Chondrocyte (in vitro differentiated cells): ENCODE results near the gene LRRC8D. TPM values are rescaled to one million over a fixed set of nuclear protein-coding genes. Genes with fewer than 3 reads are reported as not detected.

ENCODE experiments used
- DNase-seq: peaks from one replicate; pipeline ENCODE4 v3.0.0; 2021; ENCODE audit warnings: mixed read lengths, low spot score
- H3K27ac Mint-ChIP-seq: one replicate; pipeline ENCODE4 v1.8.0; 2021; ENCODE audit warnings: mild to moderate bottlenecking, moderate library complexity, mixed read lengths; ENCODE audit not compliant: unreplicated experiment
- H3K27me3 Mint-ChIP-seq: 2 replicates; pipeline ENCODE4 v1.8.0; 2021; ENCODE audit warnings: low read depth, mixed read lengths
- H3K36me3 Mint-ChIP-seq: 2 replicates; pipeline ENCODE4 v1.8.0; 2021; ENCODE audit warnings: low read depth, mixed read lengths
- H3K4me1 Mint-ChIP-seq: 2 replicates; pipeline ENCODE4 v1.8.0; 2021; ENCODE audit warnings: low read depth, mild to moderate bottlenecking, mixed read lengths
- H3K4me3 Mint-ChIP-seq: one replicate; pipeline ENCODE4 v1.8.0; 2021; ENCODE audit warnings: mild to moderate bottlenecking, moderate library complexity, mixed read lengths; ENCODE audit not compliant: unreplicated experiment
- H3K9me3 Mint-ChIP-seq: 2 replicates; pipeline ENCODE4 v1.8.0; 2021; ENCODE audit warnings: low read depth, mixed read lengths
- total RNA-seq: library from RNA; stranded (reverse); gene quantifications from 3 replicates; pipeline ENCODE4 v1.2.1, GENCODE V29; 2021
- TF ChIP-seq, protein P1 (sequence below): fragments of 200-600 bp; sonication (generic); IDR thresholded peaks from 2 replicates; pipeline ENCODE4 v1.5.0; 2021; ENCODE audit warnings: antibody characterized with exemption, mild to moderate bottlenecking, moderate library complexity

LRRC8D gene
- total RNA-seq, 1 donor from 2014 or later: 14.9 TPM

- H3K9me3 Mint-ChIP-seq: no peaks in the 10 kb centered on the region
- no peak for DNase-seq
- no peak overlapping the region for H3K4me3 Mint-ChIP-seq
- no peaks in the 10 kb centered on the region for H3K36me3 Mint-ChIP-seq
- H3K4me1 Mint-ChIP-seq: peaks cover 82% of the 10 kb centered on the region
- TF ChIP-seq, protein P1, sequence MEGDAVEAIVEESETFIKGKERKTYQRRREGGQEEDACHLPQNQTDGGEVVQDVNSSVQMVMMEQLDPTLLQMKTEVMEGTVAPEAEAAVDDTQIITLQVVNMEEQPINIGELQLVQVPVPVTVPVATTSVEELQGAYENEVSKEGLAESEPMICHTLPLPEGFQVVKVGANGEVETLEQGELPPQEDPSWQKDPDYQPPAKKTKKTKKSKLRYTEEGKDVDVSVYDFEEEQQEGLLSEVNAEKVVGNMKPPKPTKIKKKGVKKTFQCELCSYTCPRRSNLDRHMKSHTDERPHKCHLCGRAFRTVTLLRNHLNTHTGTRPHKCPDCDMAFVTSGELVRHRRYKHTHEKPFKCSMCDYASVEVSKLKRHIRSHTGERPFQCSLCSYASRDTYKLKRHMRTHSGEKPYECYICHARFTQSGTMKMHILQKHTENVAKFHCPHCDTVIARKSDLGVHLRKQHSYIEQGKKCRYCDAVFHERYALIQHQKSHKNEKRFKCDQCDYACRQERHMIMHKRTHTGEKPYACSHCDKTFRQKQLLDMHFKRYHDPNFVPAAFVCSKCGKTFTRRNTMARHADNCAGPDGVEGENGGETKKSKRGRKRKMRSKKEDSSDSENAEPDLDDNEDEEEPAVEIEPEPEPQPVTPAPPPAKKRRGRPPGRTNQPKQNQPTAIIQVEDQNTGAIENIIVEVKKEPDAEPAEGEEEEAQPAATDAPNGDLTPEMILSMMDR: no peak
- H3K27me3 Mint-ChIP-seq: no peaks in the 10 kb centered on the region
- H3K27ac Mint-ChIP-seq: no peak overlapping the region
These were observed 87.4 kb downstream of the LRRC8D start for GRCh38 chr1:89908273-89908671.

DNA sequence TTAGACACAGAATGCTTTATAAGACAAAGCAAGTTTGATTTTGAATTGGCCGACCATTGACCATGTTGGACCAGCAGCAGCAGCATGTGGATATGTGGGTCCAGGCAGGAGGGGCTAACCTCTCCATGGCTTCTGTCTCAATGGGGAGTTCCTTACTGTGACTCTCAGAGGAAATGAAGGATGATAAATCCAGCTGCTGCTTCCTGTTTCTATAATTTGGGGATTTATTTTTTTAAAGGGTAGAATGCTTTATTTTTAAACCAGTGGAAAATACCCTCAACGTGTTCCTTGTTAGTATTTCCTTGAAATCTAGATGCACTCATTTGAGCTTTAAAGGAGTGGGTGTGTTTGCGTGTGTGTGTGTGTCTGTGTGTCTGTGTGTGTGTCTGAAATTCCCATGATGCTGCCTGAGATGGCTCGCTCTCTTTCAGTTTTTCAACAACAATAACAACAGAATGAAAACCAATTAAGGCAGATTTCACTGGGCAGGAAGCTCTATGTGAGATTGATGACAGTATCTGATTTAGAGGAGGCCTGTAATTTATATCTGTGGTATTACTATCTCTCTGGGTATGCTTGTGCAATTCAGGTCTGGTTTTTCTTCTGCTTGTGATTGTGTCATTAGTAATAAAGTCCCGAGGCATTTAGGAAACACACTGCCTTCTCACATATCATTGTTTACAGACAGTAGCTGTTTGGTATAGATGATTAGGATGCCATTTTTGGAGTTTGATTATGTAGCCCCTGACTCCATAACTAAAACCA is 88.0 kb downstream of the LRRC8D start:
- H3K9me3 Mint-ChIP-seq: no peaks in the 10 kb centered on the region
- no peaks in the 10 kb centered on the region for H3K36me3 Mint-ChIP-seq
- TF ChIP-seq, protein P1: no peak
- peak overlapping the region; percentile 56 for H3K27ac Mint-ChIP-seq
- no peak for DNase-seq
- H3K4me1 Mint-ChIP-seq: peaks cover 76% of the 10 kb centered on the region
- H3K4me3 Mint-ChIP-seq: no peak overlapping the region
- H3K27me3 Mint-ChIP-seq: no peaks in the 10 kb centered on the region

GRCh38 chr1:89910268-89910667 is 89.4 kb downstream of the LRRC8D start:
- DNase-seq: no peak
- no peaks in the 10 kb centered on the region for H3K27me3 Mint-ChIP-seq
- H3K36me3 Mint-ChIP-seq: no peaks in the 10 kb centered on the region
- peak overlapping the region; percentile 71 for H3K27ac Mint-ChIP-seq
- TF ChIP-seq, protein P1: no peak
- no peak overlapping the region for H3K4me3 Mint-ChIP-seq
- peaks cover 65% of the 10 kb centered on the region for H3K4me1 Mint-ChIP-seq
- H3K9me3 Mint-ChIP-seq: no peaks in the 10 kb centered on the region

DNA sequence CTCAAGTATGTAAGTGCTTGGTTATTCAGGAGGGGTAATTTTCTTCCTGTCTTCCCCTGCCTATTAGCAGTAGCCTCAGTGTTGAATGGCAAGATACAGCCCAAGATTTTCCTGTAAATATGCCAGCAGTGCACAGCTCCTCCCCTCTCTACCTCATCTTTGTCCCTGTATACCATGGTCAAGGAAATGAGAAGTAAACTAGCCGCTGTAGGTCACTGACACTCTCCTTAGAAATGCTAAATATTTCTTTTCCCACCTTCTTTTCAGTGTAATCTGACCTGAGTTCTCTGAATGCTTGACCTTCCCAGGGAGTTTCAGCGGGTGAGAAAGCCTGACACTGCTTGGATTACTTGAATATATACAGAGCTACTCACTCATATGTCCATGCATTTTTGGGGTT is 89.9 kb downstream of the LRRC8D start:
- peaks cover 60% of the 10 kb centered on the region for H3K4me1 Mint-ChIP-seq
- H3K27ac Mint-ChIP-seq: peak overlapping the region; percentile 71
- H3K4me3 Mint-ChIP-seq: no peak overlapping the region
- H3K27me3 Mint-ChIP-seq: no peaks in the 10 kb centered on the region
- TF ChIP-seq, protein P1: no peak
- no peaks in the 10 kb centered on the region for H3K9me3 Mint-ChIP-seq
- H3K36me3 Mint-ChIP-seq: no peaks in the 10 kb centered on the region
- no peak for DNase-seq

DNA sequence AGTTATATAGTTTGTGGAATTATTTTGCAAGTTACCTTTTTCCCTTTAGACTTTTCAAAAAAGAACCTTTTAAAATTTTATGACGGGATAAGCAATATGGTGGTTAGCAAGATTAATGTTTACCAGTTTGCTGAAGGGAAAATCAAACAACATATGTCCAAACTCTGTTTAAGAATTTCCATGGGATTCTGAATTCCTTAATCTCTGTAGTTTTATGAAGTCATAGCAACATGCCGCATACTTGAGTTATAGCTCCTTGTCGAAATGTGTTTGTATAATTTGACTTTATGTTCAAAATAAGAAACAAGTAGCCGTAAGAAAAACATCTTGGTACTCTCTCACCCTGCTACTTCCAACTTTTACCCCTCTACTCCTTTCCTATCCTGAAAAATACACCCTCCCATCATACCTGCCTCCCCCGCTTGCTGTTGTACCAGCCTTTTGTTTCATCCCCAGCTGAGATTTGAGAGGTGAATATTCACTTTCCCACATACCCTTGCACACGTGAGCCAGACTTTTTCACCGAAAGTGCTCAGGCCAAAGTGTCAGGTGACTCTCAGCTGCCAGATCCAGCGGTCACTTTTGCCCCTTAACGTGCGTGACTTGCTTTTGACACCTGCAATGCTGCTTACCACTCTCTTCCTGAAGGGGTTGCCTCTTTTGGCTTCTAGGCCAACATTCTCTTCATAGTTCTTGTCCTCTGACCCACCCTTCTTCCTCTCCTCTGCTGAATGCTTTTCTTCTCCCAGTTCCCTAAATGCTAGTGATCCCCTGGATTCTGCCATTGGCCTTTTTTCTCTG is 90.6 kb downstream of the LRRC8D start:
- peak overlapping the region; percentile 71 for H3K27ac Mint-ChIP-seq
- DNase-seq: no peak
- H3K4me3 Mint-ChIP-seq: no peak overlapping the region
- TF ChIP-seq, protein P1: no peak
- H3K4me1 Mint-ChIP-seq: peaks cover 54% of the 10 kb centered on the region
- H3K27me3 Mint-ChIP-seq: no peaks in the 10 kb centered on the region
- no peaks in the 10 kb centered on the region for H3K9me3 Mint-ChIP-seq
- H3K36me3 Mint-ChIP-seq: no peaks in the 10 kb centered on the region
